Measurements from ENCODE around the gene DENND2D. TPM values are rescaled to one million over a fixed set of nuclear protein-coding genes. Genes with fewer than 3 reads are reported as not detected.

DENND2D gene
- 10 to 100 TPM in 1 of 4 donors, 1 to 10 TPM in 3; 1.4 to 16.6 (median 6.4) TPM for total RNA-seq

GRCh38 chr1:111199881-111200801 is at the start of gene DENND2D:
Gene DENND2D (minus strand): TSS chr1:111200646. CDS start chr1:111200459, 187 bp downstream.
- ATAC-seq: peak; percentile 60
- no peaks in the 10 kb centered on the region for H3K36me3 ChIP-seq
- no peak for TF ChIP-seq EP300 (IDR thresholded peaks at IDR 0.05)
- TF ChIP-seq POLR2AphosphoS5 (IDR thresholded peaks at IDR 0.05): peak; percentile 19
- TF ChIP-seq POLR2A (IDR thresholded peaks at IDR 0.05): peak; percentile 43 to 44
- H3K27me3 ChIP-seq: peaks cover 26% of the 10 kb centered on the region
- H3K27ac ChIP-seq: peak within 1 kb of the TSS in 3 of 4 donors; percentile 35 to 57 (median 43)
- no peaks in the 10 kb centered on the region for H3K9me3 ChIP-seq
- WGBS, 2 donors (ENCODE audit: low coverage in 1 of 2): 71 to 80% methylated on average over 1 to 4 of the region's 17 CpGs
- peaks cover 0 to 34% (median 0%) of the 10 kb centered on the region in 3 donors for H3K4me1 ChIP-seq
- peak within 1 kb of the TSS in 1 of 2 donors; percentile 25 for H3K4me3 ChIP-seq

GRCh38 chr1:111249960-111250359 is 49.5 kb upstream of the DENND2D start:
- Histone ChIP-seq H3K9me3 (no peaks in the 10 kb centered on the region), H3K27ac (no peak overlapping the region), H3K4me3 (no peak overlapping the region), H3K27me3 (peaks cover 9% of the 10 kb centered on the region), H3K36me3 (no peaks in the 10 kb centered on the region), H3K4me1 (no peaks in the 10 kb centered on the region)
- no peak for TF ChIP-seq POLR2AphosphoS5 (IDR thresholded peaks at IDR 0.05)
- no peak for TF ChIP-seq CTCF (IDR thresholded peaks at IDR 0.05)
- no peak for TF ChIP-seq POLR2A (IDR thresholded peaks at IDR 0.05)
- TF ChIP-seq EP300 (IDR thresholded peaks at IDR 0.05): no peak
- no peak for ATAC-seq
- WGBS, 2 donors (ENCODE audit: low coverage in 1 of 2): 67 to 71% methylated on average over 2 to 4 of the region's 4 CpGs

GRCh38 chr1:111247125-111247838 is 46.8 kb upstream of the DENND2D start:
- H3K36me3 ChIP-seq: no peaks in the 10 kb centered on the region
- no peaks in the 10 kb centered on the region for H3K27me3 ChIP-seq
- H3K9me3 ChIP-seq: no peaks in the 10 kb centered on the region
- no peak overlapping the region for H3K27ac ChIP-seq
- H3K4me1 ChIP-seq: no peaks in the 10 kb centered on the region
- no peak for TF ChIP-seq POLR2A (IDR thresholded peaks at IDR 0.05)
- TF ChIP-seq CTCF (IDR thresholded peaks at IDR 0.05): no peak
- no peak for TF ChIP-seq EP300 (IDR thresholded peaks at IDR 0.05)
- no peak for TF ChIP-seq POLR2AphosphoS5 (IDR thresholded peaks at IDR 0.05)
- no peak overlapping the region for H3K4me3 ChIP-seq
- 63 to 69% methylated on average over 3 to 5 of the region's 5 CpGs for WGBS, 2 donors (ENCODE audit: low coverage in 1 of 2)
- no peak for ATAC-seq

- Histone ChIP-seq H3K27ac (no peak overlapping the region), H3K36me3 (no peaks in the 10 kb centered on the region), H3K4me3 (no peak overlapping the region), H3K27me3 (no peaks in the 10 kb centered on the region), H3K4me1 (no peaks in the 10 kb centered on the region), H3K9me3 (no peaks in the 10 kb centered on the region)
- 0 to 38% methylated on average over 1 to 4 of the region's 4 CpGs for WGBS, 2 donors (ENCODE audit: low coverage in 1 of 2)
- ATAC-seq: no peak
- TF ChIP-seq POLR2AphosphoS5 (IDR thresholded peaks at IDR 0.05) (no peak), CTCF (IDR thresholded peaks at IDR 0.05) (no peak), EP300 (IDR thresholded peaks at IDR 0.05) (no peak), POLR2A (IDR thresholded peaks at IDR 0.05) (no peak)
Measured at GRCh38 chr1:111242805-111243523, 42.5 kb upstream of the DENND2D start.

- H3K27ac ChIP-seq: no peak overlapping the region
- no peaks in the 10 kb centered on the region for H3K36me3 ChIP-seq
- no peak overlapping the region for H3K4me3 ChIP-seq
- 79 to 83% methylated on average over 1 to 2 of the region's 2 CpGs for WGBS, 2 donors (ENCODE audit: low coverage in 1 of 2)
- no peaks in the 10 kb centered on the region for H3K9me3 ChIP-seq
- TF ChIP-seq POLR2A (IDR thresholded peaks at IDR 0.05) (no peak), EP300 (IDR thresholded peaks at IDR 0.05) (no peak), POLR2AphosphoS5 (IDR thresholded peaks at IDR 0.05) (no peak), CTCF (IDR thresholded peaks at IDR 0.05) (no peak)
- H3K27me3 ChIP-seq: no peaks in the 10 kb centered on the region
- no peaks in the 10 kb centered on the region for H3K4me1 ChIP-seq
- ATAC-seq: no peak
Measured at GRCh38 chr1:111241797-111242196, 41.4 kb upstream of the DENND2D start.

Measured in gastroesophageal sphincter (tissue), 4 donors.